ENCODE results near the gene ATP11C.

- TF ChIP-seq CTCF (IDR thresholded peaks at IDR 0.05) (no peak), POLR2A (IDR thresholded peaks at IDR 0.05) (no peak)
Measured at GRCh38 chrX:139864640-139865039, 68.2 kb downstream of the ATP11C start.

Data from thyroid gland (tissue), 4 donors.